Measurements from ENCODE around the gene BCO2. TPM values are rescaled to one million over a fixed set of nuclear protein-coding genes. Genes with fewer than 3 reads are reported as not detected.
"Not testable (repeated sequence)": the region's sequence is repeated elsewhere in the genome, so short reads cannot be mapped to it uniquely, and the experiment has no call there.

The BCO2 gene
- total RNA-seq, 1 experiment from 2014 or later: 2.5 TPM

GRCh38 chr11:112182867-112183266, 7.6 kb downstream of the BCO2 start:
- H3K9me3 ChIP-seq (ENCODE audit: low read depth, low read length, poor library complexity, severe bottlenecking): no peaks in the 10 kb centered on the region
- no peaks in the 10 kb centered on the region for H3K36me3 ChIP-seq (ENCODE audit: insufficient read depth, low read length, poor library complexity, severe bottlenecking)
- no peaks in the 10 kb centered on the region for H3K27me3 ChIP-seq (replicated peaks; ENCODE audit: insufficient read depth, low read depth, low read length, poor library complexity)
- ChIA-PET CTCF (no interaction called here), POLR2A (ENCODE audit: low non-redundant PET) (no interaction called here)
- TF ChIP-seq EZH2 (IDR thresholded peaks at IDR 0.05; ENCODE audit: borderline replicate concordance, low read depth, low read length, poor library complexity, severe bottlenecking): no peak
- H3K4me1 ChIP-seq (ENCODE audit: insufficient read depth, low read length, poor library complexity, severe bottlenecking): no peaks in the 10 kb centered on the region
- no peak overlapping the region for H3K27ac ChIP-seq (ENCODE audit: low read depth, low read length, poor library complexity, severe bottlenecking)
- BruUV-seq (replicated peaks): no TSS peak
- DNase-seq (ENCODE audit: low spot score): no peak
- no peak overlapping the region for H3K4me3 ChIP-seq (ENCODE audit: low read depth, low read length, poor library complexity, severe bottlenecking)
- intact Hi-C loops (cut with micrococcal nuclease; ENCODE audit: unreplicated experiment): no loop called here

GRCh38 chr11:112185883-112186282, 10.6 kb downstream of the BCO2 start:
- DNase-seq (ENCODE audit: low spot score): no peak
- no peaks in the 10 kb centered on the region for H3K9me3 ChIP-seq (ENCODE audit: low read depth, low read length, poor library complexity, severe bottlenecking)
- no peaks in the 10 kb centered on the region for H3K27me3 ChIP-seq (replicated peaks; ENCODE audit: insufficient read depth, low read depth, low read length, poor library complexity)
- peaks cover 7% of the 10 kb centered on the region for H3K4me1 ChIP-seq (ENCODE audit: insufficient read depth, low read length, poor library complexity, severe bottlenecking)
- BruUV-seq (replicated peaks): no TSS peak
- no peak overlapping the region for H3K27ac ChIP-seq (ENCODE audit: low read depth, low read length, poor library complexity, severe bottlenecking)
- H3K36me3 ChIP-seq (ENCODE audit: insufficient read depth, low read length, poor library complexity, severe bottlenecking): no peaks in the 10 kb centered on the region
- ChIA-PET CTCF (no interaction called here), POLR2A (ENCODE audit: low non-redundant PET) (no interaction called here)
- H3K4me3 ChIP-seq (ENCODE audit: low read depth, low read length, poor library complexity, severe bottlenecking): no peak overlapping the region
- intact Hi-C loops (cut with micrococcal nuclease; ENCODE audit: unreplicated experiment): no loop called here
- TF ChIP-seq CTCF (conservative IDR thresholded peaks at IDR 0.05; ENCODE audit: low read depth, low read length) (no peak), EZH2 (IDR thresholded peaks at IDR 0.05; ENCODE audit: borderline replicate concordance, low read depth, low read length, poor library complexity, severe bottlenecking) (no peak)

GRCh38 chr11:112186304-112186703, 11.0 kb downstream of the BCO2 start:
- intact Hi-C loops (cut with micrococcal nuclease; ENCODE audit: unreplicated experiment): no loop called here
- TF ChIP-seq CTCF (conservative IDR thresholded peaks at IDR 0.05; ENCODE audit: low read depth, low read length) (no peak), EZH2 (IDR thresholded peaks at IDR 0.05; ENCODE audit: borderline replicate concordance, low read depth, low read length, poor library complexity, severe bottlenecking) (no peak)
- BruUV-seq (replicated peaks): no TSS peak

GRCh38 chr11:112195113-112195512, 19.8 kb downstream of the BCO2 start:
- CTCF ChIA-PET; H3K4me3 ChIP-seq (ENCODE audit: low read depth, low read length, poor library complexity, severe bottlenecking); DNase-seq (ENCODE audit: low spot score); H3K27me3 ChIP-seq (replicated peaks; ENCODE audit: insufficient read depth, low read depth, low read length, poor library complexity); BruUV-seq (replicated peaks); H3K9me3 ChIP-seq (ENCODE audit: low read depth, low read length, poor library complexity, severe bottlenecking); intact Hi-C loops (cut with micrococcal nuclease; ENCODE audit: unreplicated experiment); H3K36me3 ChIP-seq (ENCODE audit: insufficient read depth, low read length, poor library complexity, severe bottlenecking); POLR2A ChIA-PET (ENCODE audit: low non-redundant PET): not testable (repeated sequence)
- Histone ChIP-seq H3K27ac (ENCODE audit: low read depth, low read length, poor library complexity, severe bottlenecking) (peak overlapping the region; percentile 59), H3K4me1 (ENCODE audit: insufficient read depth, low read length, poor library complexity, severe bottlenecking) (peaks cover 71% of the 10 kb centered on the region)

More at GRCh38 chr11:112186304-112186703, 11.0 kb downstream of the BCO2 start:
- H3K9me3 ChIP-seq (ENCODE audit: low read depth, low read length, poor library complexity, severe bottlenecking): no peaks in the 10 kb centered on the region
- POLR2A ChIA-PET (ENCODE audit: low non-redundant PET): no interaction called here
- no peak for DNase-seq (ENCODE audit: low spot score)
- H3K27me3 ChIP-seq (replicated peaks; ENCODE audit: insufficient read depth, low read depth, low read length, poor library complexity): no peaks in the 10 kb centered on the region
- CTCF ChIA-PET: no interaction called here
- no peaks in the 10 kb centered on the region for H3K36me3 ChIP-seq (ENCODE audit: insufficient read depth, low read length, poor library complexity, severe bottlenecking)
- no peak overlapping the region for H3K4me3 ChIP-seq (ENCODE audit: low read depth, low read length, poor library complexity, severe bottlenecking)
- H3K4me1 ChIP-seq (ENCODE audit: insufficient read depth, low read length, poor library complexity, severe bottlenecking): peaks cover 11% of the 10 kb centered on the region
- H3K27ac ChIP-seq (ENCODE audit: low read depth, low read length, poor library complexity, severe bottlenecking): no peak overlapping the region

Data from A673 (cell line).